HCT116 (cell line): ENCODE measurements around the gene SSH2. TPM values are rescaled to one million over a fixed set of nuclear protein-coding genes. Genes with fewer than 3 reads are reported as not detected.
"Not testable (repeated sequence)": the region's sequence is repeated elsewhere in the genome, so short reads cannot be mapped to it uniquely, and the experiment has no call there.

ENCODE experiments used
- ATAC-seq: fragments of 200-7000 bp; cut with Tn5 transposase; 2 replicates; pipeline ENCODE4 v1.9.1; 2020; ENCODE audit warnings: mild to moderate bottlenecking, moderate library complexity
- BruUV-seq: library from RNA; stranded (reverse); fragments of 400-500 nt; replicated peaks from 2 replicates; lab custom pipeline; 2021; lab: Mats Ljungman, UMichigan
- CTCF ChIA-PET: fragments of 300-600 bp; sonication (Branson Sonifier 250); formaldehyde crosslinking; loops from one replicate; lab custom pipeline; 2021; ENCODE audit warnings: antibody characterized with exemption; lab: Charles Lee
- POLR2A ChIA-PET: fragments of 300-600, 350-600 bp; sonication (Branson Sonifier 250); formaldehyde crosslinking; loops from one replicate; lab custom pipeline; 2021; ENCODE audit warnings: antibody characterized with exemption; lab: Charles Lee
- RAD21 ChIA-PET, 2 experiments: fragments of 300-600 bp; sonication (Branson Sonifier 250); formaldehyde crosslinking; loops; one replicate each; lab custom pipeline; 2023; ENCODE audit warnings: low total read pairs in 2 of 2; ENCODE audit not compliant: uncharacterized antibody in 2 of 2, unreplicated experiment in 2 of 2, low non-redundant PET in 1 of 2; lab: Charles Lee
- DNase-seq: peaks from one replicate; pipeline ENCODE4 v3.0.0-alpha.2; 2010; ENCODE audit warnings: low read depth, low spot score
- H2AFZ ChIP-seq: fragments of 200-600 bp; shearing (Covaris generic), sonication (generic); 2 replicates; pipeline ENCODE4 v1.6.1; 2017; ENCODE audit warnings: low read depth, mixed run types, mixed read lengths, antibody characterized with exemption, low read length; ENCODE audit not compliant: poor library complexity, severe bottlenecking
- H3K27ac ChIP-seq: 2 replicates; pipeline ENCODE4 v1.5.1; 2012; ENCODE audit warnings: low read depth, low read length
- H3K27me3 ChIP-seq: fragments of 200-600 bp; sonication (generic); 2 replicates; pipeline ENCODE4 v1.6.1; 2016; ENCODE audit warnings: mixed run types, low read length, mixed read lengths; ENCODE audit not compliant: insufficient read depth
- H3K36me3 ChIP-seq, 2 experiments: fragments of 200-500 bp in 1 of 2; fragments of 200-600 bp in 1 of 2; sonication (Bioruptor generic) in 1 of 2; sonication (generic) in 1 of 2; 2 replicates each; pipeline versions ENCODE4 v1.5.1 to v1.6.1; 2014 to 2016; ENCODE audit warnings: low read length in 2 of 2, inconsistent platforms in 1 of 2, mixed read lengths in 1 of 2, mixed run types in 1 of 2; ENCODE audit not compliant: insufficient read depth in 2 of 2, control insufficient read depth in 1 of 2
- H3K4me1 ChIP-seq, 2 experiments: fragments of 200-600 bp in 1 of 2; sonication (generic) in 1 of 2; 2 replicates each; pipeline versions ENCODE4 v1.5.1 to v1.6.1; 2012 to 2017; ENCODE audit warnings: low read length in 2 of 2, inconsistent platforms in 1 of 2, mild to moderate bottlenecking in 1 of 2, mixed read lengths in 1 of 2, mixed run types in 1 of 2, moderate library complexity in 1 of 2; ENCODE audit not compliant: insufficient read depth in 2 of 2, control insufficient read depth in 1 of 2
- H3K4me2 ChIP-seq: fragments of 200-600 bp; sonication (generic); 2 replicates; pipeline ENCODE4 v1.6.1; 2017; ENCODE audit warnings: mixed run types, low read length, mixed read lengths
- H3K4me3 ChIP-seq, 2 experiments: fragments of 200-600 bp in 1 of 2; sonication (generic) in 1 of 2; replicated peaks in 1 of 2; 2 replicates each; pipeline ENCODE4 v1.5.1; 2011 to 2016; ENCODE audit warnings: low read length in 2 of 2, control low read depth in 1 of 2, low read depth in 1 of 2, mild to moderate bottlenecking in 1 of 2, mixed read lengths in 1 of 2, mixed run types in 1 of 2
- H3K79me2 ChIP-seq: fragments of 200-600 bp; sonication (generic); 2 replicates; pipeline ENCODE4 v1.6.1; 2017; ENCODE audit warnings: mild to moderate bottlenecking, mixed run types, low read length, moderate library complexity, mixed read lengths; ENCODE audit not compliant: insufficient read depth
- H3K9ac ChIP-seq: fragments of 200-600 bp; sonication (generic); 2 replicates; pipeline ENCODE4 v1.6.1; 2016; ENCODE audit warnings: low read length, mixed read lengths
- H3K9me2 ChIP-seq: fragments of 200-600 bp; sonication (generic), shearing (Covaris generic); 2 replicates; pipeline ENCODE4 v1.6.1; 2017; ENCODE audit warnings: mixed run types, mild to moderate bottlenecking, moderate library complexity; ENCODE audit not compliant: insufficient read depth
- H3K9me3 ChIP-seq, 2 experiments: fragments of 200-500 bp in 1 of 2; fragments of 200-600 bp in 1 of 2; sonication (Bioruptor generic) in 1 of 2; sonication (generic) in 1 of 2; 2 replicates each; pipeline ENCODE4 v1.6.1; 2014 to 2017; ENCODE audit warnings: low read length in 2 of 2, mixed read lengths in 2 of 2, inconsistent platforms in 1 of 2, low read depth in 1 of 2, mild to moderate bottlenecking in 1 of 2, mixed run types in 1 of 2, moderate library complexity in 1 of 2; ENCODE audit not compliant: control insufficient read depth in 1 of 2, insufficient read depth in 1 of 2
- H4K20me1 ChIP-seq: fragments of 200-600 bp; sonication (generic), shearing (Covaris generic); 2 replicates; pipeline ENCODE4 v1.6.1; 2017; ENCODE audit warnings: mixed run types, mild to moderate bottlenecking, moderate library complexity; ENCODE audit not compliant: insufficient read depth
- CBX3 ChIP-seq: IDR thresholded peaks from 2 replicates; pipeline ENCODE4 v1.6.1; 2012; ENCODE audit warnings: low read depth
- EGR1 ChIP-seq: IDR thresholded peaks from 2 replicates; pipeline ENCODE4 v1.6.1; 2012; ENCODE audit warnings: low read depth
- ELF1 ChIP-seq: IDR thresholded peaks from 2 replicates; pipeline ENCODE4 v1.6.1; 2012; ENCODE audit warnings: low read depth, borderline replicate concordance
- EZH2 ChIP-seq: fragments of 200-600 bp; sonication (generic); IDR thresholded peaks from 2 replicates; pipeline ENCODE4 v1.6.1; 2017; ENCODE audit warnings: antibody characterized with exemption, mixed run types
- EZH2phosphoT487 ChIP-seq: fragments of 200-600 bp; IDR thresholded peaks from 2 replicates; pipeline ENCODE4 v1.6.1; 2018; ENCODE audit warnings: antibody characterized with exemption, borderline replicate concordance
- JUND ChIP-seq: IDR thresholded peaks from 2 replicates; pipeline ENCODE4 v1.6.1; 2012
- POLR2A ChIP-seq: IDR thresholded peaks from 2 replicates; pipeline ENCODE4 v1.7.0; 2011; ENCODE audit warnings: borderline replicate concordance; ENCODE audit not compliant: insufficient read depth, insufficient read length; ENCODE audit errors: extremely low read depth
- TCF7L2 ChIP-seq: IDR thresholded peaks from 2 replicates; pipeline ENCODE4 v1.7.0; 2011; ENCODE audit warnings: borderline replicate concordance, inconsistent platforms; ENCODE audit not compliant: insufficient read depth, insufficient read length; ENCODE audit errors: extremely low read depth
- ZFX ChIP-seq: fragments of 450-650 bp; IDR thresholded peaks from 2 replicates; pipeline ENCODE4 v1.6.1; 2017
- ZNF274 ChIP-seq: fragments of 200-500 bp; sonication (Bioruptor generic); IDR thresholded peaks from 2 replicates; pipeline ENCODE4 v1.6.1; 2014; ENCODE audit warnings: mild to moderate bottlenecking, low read depth, low read length, inconsistent platforms
- intact Hi-C: fragments of 100-400 bp; cut with micrococcal nuclease; formaldehyde crosslinking; loops from 2 replicates; pipeline ENCODE4 v1.10.0; 2022
- total RNA-seq: library from RNA; stranded (reverse); gene quantifications from one replicate; pipeline ENCODE4 v1.2.1, GENCODE V29; 2021; ENCODE audit not compliant: unreplicated experiment
- TF ChIP-seq, protein P1 (sequence below): IDR thresholded peaks from 2 replicates; pipeline ENCODE4 v1.6.1; 2012
- TF ChIP-seq, protein P2 (sequence below), 3 experiments: fragments of 200-600 bp in 1 of 3; sonication (generic) in 1 of 3; IDR thresholded peaks in 2 of 3; conservative IDR thresholded peaks in 1 of 3; 2 replicates each; pipeline ENCODE4 v1.5.1; 2012 to 2017; ENCODE audit warnings: low read depth in 2 of 3, low read length in 2 of 3, antibody characterized with exemption in 1 of 3, borderline replicate concordance in 1 of 3, control low read depth in 1 of 3, mild to moderate bottlenecking in 1 of 3, mixed read lengths in 1 of 3, mixed run types in 1 of 3, moderate library complexity in 1 of 3; ENCODE audit not compliant: insufficient read depth in 1 of 3

The SSH2 gene
- total RNA-seq, 1 experiment from 2014 or later, result 17.0 TPM

DNA sequence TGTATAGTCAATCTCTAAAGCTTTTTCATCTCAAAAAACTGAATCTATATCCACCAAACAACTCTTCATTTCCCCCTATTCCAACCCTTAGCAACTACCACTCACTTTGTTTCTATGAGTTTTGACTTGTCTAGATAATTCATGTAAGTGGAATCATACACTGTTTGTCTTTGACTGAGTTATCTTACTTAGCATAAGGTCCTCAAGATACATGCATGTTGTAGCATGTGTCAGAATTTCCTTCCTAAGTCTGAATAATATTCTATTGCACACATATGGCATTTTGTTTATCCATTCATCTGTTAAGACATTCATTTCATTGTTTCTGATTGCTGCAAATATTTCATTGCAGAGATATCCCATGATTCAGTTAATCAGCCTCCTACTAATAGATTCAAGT is 72.2 kb downstream of the SSH2 start (continued):
- TF ChIP-seq TCF7L2 (no peak), ZNF274 (no peak), POLR2A (no peak), EZH2phosphoT487 (no peak), ELF1 (no peak), EZH2 (no peak), JUND (no peak), EGR1 (no peak), CBX3 (no peak), ZFX (no peak)
- TF ChIP-seq, protein P1, sequence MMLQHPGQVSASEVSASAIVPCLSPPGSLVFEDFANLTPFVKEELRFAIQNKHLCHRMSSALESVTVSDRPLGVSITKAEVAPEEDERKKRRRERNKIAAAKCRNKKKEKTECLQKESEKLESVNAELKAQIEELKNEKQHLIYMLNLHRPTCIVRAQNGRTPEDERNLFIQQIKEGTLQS, result no peak
- TF ChIP-seq, protein P2, sequence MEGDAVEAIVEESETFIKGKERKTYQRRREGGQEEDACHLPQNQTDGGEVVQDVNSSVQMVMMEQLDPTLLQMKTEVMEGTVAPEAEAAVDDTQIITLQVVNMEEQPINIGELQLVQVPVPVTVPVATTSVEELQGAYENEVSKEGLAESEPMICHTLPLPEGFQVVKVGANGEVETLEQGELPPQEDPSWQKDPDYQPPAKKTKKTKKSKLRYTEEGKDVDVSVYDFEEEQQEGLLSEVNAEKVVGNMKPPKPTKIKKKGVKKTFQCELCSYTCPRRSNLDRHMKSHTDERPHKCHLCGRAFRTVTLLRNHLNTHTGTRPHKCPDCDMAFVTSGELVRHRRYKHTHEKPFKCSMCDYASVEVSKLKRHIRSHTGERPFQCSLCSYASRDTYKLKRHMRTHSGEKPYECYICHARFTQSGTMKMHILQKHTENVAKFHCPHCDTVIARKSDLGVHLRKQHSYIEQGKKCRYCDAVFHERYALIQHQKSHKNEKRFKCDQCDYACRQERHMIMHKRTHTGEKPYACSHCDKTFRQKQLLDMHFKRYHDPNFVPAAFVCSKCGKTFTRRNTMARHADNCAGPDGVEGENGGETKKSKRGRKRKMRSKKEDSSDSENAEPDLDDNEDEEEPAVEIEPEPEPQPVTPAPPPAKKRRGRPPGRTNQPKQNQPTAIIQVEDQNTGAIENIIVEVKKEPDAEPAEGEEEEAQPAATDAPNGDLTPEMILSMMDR (IDR thresholded peaks at IDR 0.05 in 2 of 3, conservative IDR thresholded peaks at IDR 0.05 in 1 of 3; ENCODE audit: borderline replicate concordance in 1 of 3, insufficient read depth in 1 of 3, low read depth in 2 of 3, low read length in 2 of 3), result no peak

DNA sequence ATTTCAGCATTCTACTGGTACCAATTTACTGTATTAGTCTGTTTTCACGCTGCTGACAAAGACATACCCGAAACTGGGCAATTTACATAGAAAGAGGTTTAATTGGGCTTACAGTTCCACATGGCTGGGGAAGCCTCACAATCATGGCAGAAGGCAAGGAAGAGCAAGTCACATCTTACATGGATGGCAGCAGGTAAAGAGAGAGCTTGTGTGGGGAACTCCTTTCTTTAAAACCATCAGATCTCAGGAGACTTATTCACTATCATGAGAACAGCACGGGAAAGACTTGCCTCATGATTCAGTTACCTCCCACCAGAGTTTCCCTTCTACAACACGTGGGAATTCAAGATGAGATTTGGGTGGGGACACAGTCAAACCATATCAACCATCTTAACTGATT is 72.9 kb downstream of the SSH2 start:
- H3K9me3 ChIP-seq, H3K79me2 ChIP-seq, H3K4me1 ChIP-seq, H3K4me2 ChIP-seq, CTCF ChIA-PET, H3K9me2 ChIP-seq, BruUV-seq, H3K36me3 ChIP-seq, H3K9ac ChIP-seq, DNase-seq, H3K27me3 ChIP-seq, intact Hi-C loops, RAD21 ChIA-PET, H3K4me3 ChIP-seq, ATAC-seq, H2AFZ ChIP-seq, H4K20me1 ChIP-seq, POLR2A ChIA-PET, H3K27ac ChIP-seq: not testable (repeated sequence)
